Stimulated activated CD8-positive, alpha-beta memory T cell treated with anti-CD3 and anti-CD28 coated beads, Interleukin-4, amount 100 ng/mL, for 1 hour (primary cell): ENCODE measurements around the gene MALL.
"Not testable (repeated sequence)": the region's sequence is repeated elsewhere in the genome, so short reads cannot be mapped to it uniquely, and the experiment has no call there.

Source experiments
- DNase-seq, 2 donors: peaks; one replicate each; pipeline ENCODE4 v3.0.0-alpha.2; 2020; ENCODE audit warnings: low read depth in 2 of 2, low spot score in 1 of 2

MALL gene

GRCh38 chr2:110120171-110121051 is 4.8 kb upstream of the MALL start:
- DNase-seq = no peak

GRCh38 chr2:110116033-110116710 is 550 bp upstream of the MALL start:
- DNase-seq = no peak

GRCh38 chr2:110114831-110115255 is 779 bp downstream of the MALL start:
- no peak for DNase-seq

- no peak for DNase-seq
Measured at GRCh38 chr2:110113961-110114591, 1.5 kb downstream of the MALL start.

GRCh38 chr2:110108291-110108690 is 7.3 kb downstream of the MALL start:
- DNase-seq = not testable (repeated sequence)

GRCh38 chr2:110107092-110108079 is 8.2 kb downstream of the MALL start:
- DNase-seq = no peak

GRCh38 chr2:110106642-110107041 is 9.0 kb downstream of the MALL start:
- DNase-seq = no peak

GRCh38 chr2:110105608-110106467 is 9.8 kb downstream of the MALL start:
- DNase-seq = no peak

- DNase-seq = no peak
Measured at GRCh38 chr2:110105183-110105582, 10.4 kb downstream of the MALL start.

GRCh38 chr2:110104025-110104771 is 11.4 kb downstream of the MALL start:
- no peak for DNase-seq

GRCh38 chr2:110103061-110103961 is 12.3 kb downstream of the MALL start:
- no peak for DNase-seq

GRCh38 chr2:110101901-110102803 is 13.5 kb downstream of the MALL start:
- DNase-seq = no peak

- no peak for DNase-seq
Measured at GRCh38 chr2:110101280-110101844, 14.3 kb downstream of the MALL start.

GRCh38 chr2:110100880-110101279 is 14.7 kb downstream of the MALL start:
- not testable (repeated sequence) for DNase-seq

GRCh38 chr2:110100480-110100879 is 15.1 kb downstream of the MALL start:
- DNase-seq = no peak

GRCh38 chr2:110099471-110100225 is 16.0 kb downstream of the MALL start:
- no peak for DNase-seq
